Ecto neural progenitor cell (in vitro differentiated cells): ENCODE results near the gene ATXN7.

Experiments used
- DNase-seq: peaks from one replicate; pipeline ENCODE4 v3.0.0-alpha.2; 2018; ENCODE audit warnings: low spot score

ATXN7 gene

DNA sequence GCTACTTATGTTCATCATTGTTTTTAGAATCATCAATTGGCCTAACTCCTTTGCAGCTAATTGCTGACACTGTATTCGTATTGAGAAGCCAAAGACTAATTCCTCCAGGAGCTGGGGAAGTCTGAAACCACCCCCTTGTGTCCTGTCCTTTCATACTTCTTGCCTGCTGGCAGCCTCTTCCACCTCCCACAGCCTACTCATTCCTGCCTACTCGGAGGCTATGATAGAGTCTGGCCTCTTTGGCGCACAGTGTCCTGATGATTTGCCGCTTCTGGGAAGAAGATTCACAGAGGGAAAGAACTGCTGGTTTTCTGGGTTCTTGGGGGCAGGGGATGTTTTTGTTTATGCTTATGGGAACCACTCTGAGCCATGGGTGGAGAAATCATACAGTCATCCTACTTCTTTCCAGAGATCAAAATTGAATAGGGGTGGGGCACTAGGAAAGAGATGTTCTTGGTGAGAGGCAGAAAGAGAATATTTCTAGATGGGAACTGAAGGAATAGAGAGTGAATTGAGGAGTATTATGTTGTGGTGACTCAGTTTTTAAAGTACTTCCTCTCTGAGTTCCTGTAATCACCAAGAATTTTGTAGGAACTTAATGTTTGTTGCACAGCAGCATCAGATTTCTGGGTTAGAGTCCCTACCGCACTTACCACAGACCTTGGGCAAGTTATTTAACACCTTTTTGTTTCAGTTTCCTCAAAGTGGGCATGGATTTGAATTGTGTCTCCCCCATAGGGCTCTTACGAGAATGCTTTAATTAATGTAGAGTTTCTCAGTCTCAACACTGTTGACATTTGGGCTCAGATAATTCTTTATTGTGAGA, 70.6 kb downstream of the ATXN7 start:
- DNase-seq: no peak

DNA sequence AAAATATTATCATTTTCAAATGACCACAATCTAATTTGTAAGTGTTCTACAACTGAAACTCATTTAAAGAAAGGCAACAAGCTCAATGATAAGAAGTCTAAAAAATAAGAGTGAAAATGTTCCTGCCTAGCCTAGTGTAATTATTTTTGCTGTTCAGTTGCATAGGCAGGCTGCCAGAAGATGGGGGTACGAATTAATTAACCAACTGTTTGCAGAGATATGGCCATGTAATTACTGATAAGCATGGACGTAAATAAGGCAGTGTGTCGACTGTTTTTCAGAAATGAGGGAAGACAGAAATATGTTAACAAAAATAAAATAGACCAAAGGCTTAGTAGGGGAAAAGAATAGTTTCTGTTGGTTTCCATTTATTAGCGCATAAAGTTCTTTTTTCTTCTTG, 73.3 kb downstream of the ATXN7 start:
- no peak for DNase-seq

DNA sequence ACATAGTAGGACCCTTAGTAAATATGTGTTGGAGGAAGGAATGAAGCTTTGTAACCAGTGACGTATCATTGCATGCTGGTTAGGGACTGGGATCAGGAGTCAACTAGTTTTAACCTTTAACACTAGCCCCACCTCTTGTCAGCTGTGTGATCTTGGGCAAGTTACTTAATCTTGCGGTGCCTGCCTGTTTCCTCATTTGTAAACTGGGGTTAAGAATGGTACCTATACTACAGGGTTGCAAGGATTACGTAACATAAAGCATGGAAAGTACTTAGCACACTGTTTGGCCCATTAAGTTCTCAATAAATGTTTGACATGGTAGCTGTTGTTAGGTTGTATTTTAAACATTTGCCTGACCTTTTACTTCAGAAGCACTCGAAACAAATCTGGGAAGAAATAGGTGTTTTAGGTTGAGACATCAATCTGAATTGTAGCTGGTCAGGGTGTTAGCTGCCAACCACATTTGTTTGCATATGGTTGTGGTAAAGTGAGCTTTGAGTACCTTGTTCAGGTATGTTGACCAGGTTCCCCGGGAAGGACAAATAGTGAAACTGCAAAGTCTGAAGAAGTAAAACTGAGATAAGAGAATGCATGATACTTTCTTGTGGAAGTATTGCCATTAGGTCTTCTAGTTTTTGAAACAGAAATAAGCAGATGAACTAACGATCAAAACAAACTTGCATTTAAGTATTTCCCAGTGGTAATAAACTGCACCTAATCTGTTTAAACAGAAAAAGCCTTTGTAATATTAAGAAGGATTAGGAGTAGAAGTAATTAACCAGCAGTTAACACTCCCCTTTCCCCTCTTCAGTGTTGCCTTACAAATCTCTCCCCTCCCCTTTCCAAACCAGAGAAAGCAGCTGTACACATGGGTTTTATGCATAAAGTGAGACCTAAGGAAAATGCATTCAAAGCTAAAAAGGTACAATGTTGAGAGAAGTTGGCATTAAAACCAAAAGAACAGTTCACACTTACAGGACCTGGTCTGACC, 74.3 kb downstream of the ATXN7 start:
- no peak for DNase-seq

DNA sequence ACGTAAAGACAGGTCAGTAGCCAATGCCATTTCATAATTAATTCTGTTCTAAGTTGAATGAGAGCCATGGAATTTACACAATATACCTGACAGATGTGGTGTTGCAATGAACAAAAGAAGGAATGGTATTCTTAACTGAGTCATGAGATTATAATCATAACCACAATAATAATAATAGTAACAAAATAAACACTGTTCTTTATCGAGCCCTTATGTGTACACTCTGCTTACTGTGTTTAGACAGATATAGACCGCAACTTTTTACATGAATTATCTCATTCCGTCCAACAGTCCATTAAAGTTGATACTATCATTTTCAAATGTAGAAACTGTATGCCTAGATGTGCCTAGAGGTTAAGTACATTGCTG, 76.7 kb downstream of the ATXN7 start:
- no peak for DNase-seq

DNA sequence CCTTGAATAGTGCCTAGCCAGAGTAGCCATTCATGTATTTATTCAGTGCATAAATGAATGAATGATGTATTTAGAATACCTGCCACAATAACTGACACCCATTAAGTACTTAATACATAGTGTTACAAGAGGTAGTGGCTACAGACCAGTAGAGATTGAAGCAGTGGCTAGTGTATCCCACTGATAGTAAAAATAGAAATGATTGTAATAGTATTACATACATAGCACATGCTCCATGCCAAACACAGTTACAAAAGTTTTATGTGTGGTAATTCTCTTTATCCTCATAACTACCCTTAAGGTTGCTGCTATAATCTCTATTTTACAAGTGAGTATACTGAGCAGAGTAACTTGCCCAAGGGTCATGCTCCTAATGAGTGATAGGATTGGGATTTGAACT, 78.9 kb downstream of the ATXN7 start:
- no peak for DNase-seq

DNA sequence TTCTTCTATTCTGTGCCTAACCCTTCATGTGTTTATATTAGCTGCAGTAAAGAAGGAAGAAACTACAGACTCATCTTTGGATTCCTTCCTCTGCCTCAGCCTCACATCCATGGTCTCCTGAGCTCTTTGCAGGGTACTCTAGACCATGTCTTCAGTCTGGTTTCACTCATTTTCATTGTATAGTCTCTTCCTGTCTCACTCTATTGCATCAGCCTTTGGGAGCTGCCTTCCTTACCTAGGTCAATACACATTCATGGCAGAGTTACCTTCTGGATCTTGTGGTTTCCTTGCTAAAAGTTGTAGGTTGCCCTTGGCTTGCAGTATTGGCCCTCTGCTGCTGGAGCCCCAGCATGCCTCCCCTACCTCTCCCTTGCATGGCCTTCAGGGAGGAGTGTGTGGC, 80.0 kb downstream of the ATXN7 start:
- no peak for DNase-seq

DNA sequence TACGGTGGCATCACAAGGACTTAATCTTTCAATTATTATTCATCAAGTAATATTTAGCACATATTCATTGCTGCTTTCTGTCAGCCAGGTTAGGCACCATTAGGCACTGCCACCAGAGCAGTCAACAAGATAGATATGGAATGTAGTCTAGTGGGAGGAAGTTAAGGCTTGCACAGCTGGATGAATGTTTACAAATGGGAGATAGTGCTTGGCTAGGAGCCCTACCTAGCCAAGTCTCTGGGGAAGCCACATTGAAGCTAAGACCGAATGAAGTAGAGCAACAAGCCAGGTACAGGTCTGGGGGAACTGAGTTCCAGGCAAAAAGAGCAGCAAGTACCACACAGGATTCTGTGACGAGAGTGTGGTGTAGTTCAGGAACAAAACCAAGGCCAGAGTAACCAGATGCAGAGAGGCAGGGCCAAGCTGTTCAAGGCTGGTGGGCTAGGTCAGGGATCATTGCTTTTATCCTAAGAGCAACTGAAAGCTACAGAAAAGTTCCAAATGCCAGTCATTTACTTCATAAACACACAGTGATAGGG, 82.0 kb downstream of the ATXN7 start:
- no peak for DNase-seq

DNA sequence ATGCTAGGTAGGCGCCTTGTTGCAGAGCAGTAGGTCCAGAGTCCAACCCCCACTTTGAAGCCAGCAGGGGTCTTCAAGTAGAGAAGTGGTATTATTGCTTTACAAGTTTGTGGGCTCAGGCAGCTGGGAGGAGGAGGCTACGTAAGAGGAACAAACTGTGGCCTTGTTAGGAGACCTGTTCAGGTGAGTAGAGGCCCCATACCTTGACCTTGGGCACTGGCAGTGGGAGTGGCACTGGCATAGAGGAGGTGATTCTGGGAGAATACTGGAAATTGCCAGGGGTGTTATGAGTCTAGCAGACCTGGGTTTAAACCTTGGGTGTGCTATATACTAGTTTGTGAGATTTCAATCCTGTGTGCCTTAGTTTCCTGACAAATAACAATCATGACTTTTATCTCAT, 83.1 kb downstream of the ATXN7 start:
- DNase-seq: no peak

DNA sequence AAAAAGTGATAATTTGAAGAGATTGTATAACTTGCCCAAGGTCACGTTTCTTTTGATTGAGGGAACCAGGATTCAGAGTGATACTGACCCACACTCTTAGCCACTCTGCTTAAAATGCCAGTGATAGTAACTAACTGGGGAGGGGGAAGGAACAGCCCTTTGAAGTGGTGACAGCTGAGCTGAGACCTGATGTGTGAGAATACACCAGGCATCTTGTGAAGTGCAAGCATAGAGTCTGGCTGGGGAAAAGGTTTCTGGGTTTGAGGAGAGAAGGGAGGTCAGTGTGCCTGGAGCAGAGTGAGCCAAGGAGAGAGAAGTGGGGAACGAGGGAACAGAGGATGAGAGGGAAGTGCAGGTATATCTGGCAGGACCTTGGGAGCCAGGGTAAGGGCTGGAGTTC, 83.9 kb downstream of the ATXN7 start:
- DNase-seq: no peak

DNA sequence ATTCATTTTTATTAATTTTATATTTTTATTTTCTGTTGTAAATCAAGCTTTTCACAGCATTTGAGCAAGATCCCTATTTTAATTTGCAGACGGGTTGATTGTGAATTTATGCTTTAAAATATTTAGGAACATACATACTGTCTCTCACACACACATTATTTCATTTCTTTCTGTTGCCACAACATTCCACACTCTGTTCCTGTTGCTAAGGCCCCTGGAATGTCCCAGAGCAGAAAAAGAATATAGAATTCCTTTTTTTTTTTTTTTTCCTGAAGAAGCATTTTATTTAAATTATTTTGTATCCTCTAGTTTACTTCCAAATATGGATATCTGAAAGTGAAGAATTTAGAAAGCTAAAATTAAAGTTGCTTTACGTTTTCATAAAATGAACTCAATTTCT, 85.3 kb downstream of the ATXN7 start:
- DNase-seq: no peak

DNA sequence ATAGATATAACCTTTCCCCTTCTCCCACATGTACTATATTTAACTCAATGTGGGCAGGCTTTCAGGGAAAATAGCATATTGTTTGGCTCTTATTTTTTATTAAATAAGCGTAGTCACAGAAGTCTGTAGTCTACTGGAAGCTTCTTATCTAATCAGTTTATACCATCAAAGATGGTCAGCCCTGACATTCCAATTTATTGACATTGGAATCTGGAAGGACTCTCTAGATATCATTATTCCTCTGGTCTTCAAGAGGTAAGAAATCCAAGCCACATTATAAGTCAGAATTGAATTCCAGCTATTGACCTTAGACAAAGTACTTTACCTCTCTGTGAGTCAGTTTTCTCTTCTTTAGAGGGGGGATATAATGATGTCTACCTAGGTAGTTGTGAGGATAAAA, 87.0 kb downstream of the ATXN7 start:
- DNase-seq: no peak

DNA sequence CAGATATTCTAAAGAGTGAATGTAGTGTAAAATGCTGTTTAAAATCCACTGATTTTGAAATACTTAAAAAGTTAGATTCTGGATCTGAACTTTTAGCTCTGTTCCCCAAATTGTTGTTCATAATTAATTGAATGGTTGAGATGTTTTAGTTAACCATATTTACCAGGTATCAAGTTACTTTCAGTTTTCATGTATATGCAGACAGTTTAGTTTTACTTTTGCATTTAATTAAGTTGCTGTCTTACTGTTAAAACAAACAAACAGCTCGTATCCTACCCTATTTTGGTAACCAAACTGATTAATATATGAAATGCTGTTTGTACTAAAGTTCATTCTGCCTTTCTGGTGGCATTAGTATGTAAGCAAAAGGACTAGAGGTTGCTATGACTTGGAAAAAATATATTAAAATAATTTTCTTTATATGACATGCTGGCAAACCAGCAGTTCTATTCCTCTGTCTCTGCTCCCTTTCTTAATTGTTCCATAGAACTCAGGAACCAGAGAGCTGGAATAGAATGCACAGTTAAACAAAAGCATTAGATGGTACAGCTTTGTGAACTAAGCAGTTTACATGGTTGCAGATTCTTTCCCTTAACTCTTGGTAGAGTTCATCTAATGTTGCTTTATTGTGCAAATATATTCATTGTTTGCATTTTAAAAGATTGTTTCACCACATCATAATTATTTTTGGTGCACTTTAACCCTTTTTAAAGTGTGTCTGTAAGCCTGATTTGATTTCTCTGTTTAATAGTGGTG, 88.0 kb downstream of the ATXN7 start:
- DNase-seq: no peak

DNA sequence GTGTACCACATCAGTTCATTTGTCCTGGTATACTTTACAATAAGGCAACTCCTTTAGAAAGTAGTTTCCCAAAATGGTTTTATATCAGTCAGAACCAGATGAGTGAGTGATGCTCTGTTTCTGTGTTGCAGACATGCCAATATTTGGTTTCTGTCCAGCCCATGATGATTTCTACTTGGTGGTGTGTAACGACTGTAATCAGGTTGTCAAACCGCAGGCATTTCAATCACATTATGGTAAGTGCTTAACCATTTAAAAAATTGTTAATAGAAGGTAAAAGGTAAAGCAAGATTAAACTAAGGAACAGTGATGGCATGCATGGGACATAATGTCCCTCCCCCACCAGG, 88.6 kb downstream of the ATXN7 start:
- DNase-seq: no peak

DNA sequence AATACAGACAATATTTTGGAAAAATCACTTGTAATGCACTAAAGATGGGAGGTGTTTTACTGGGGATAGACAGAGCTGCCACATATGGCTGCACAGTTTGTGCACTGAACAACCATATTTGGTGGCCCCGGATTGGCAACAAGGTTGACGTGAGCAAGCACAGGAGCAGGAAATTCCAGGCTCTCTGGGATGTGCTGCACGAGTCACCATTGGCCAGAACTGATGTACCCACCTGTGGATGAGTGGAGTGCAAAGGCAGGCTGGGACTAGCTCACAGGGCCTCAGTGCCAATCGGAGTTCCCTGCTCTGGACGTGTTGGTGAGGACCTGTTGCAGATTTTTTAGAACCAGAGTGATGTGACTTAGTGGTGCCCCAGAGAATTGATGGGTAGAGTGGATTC, 90.5 kb downstream of the ATXN7 start:
- no peak for DNase-seq

DNA sequence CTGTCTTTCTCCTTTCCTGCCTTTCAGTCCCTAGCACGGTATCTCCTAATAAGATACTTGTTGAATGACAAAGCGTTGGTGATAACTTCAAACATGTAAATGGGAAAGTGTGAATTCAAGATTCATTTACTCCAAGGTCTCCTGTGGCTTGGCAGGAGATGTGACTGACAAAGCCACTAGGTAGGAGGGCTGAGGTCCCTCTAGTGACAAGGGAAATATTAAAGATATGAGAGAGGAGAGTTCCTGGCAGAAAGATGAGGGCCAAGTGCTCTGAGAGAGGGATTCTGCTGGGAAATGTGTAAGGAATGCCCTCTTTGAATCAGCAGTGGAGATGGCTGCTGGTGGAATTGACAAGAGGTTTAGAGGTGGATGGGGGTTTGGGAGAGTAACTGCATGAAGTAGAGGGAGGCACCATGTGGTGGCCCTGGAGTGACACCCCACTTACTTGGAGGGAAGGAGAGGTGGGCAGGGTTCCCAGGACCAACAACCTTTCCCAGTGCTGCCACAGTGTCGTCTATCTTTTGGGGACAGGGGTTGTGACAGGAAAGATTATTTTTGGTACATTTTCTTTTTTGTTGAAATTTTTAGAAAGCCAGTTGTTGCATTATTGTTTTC, 91.5 kb downstream of the ATXN7 start:
- DNase-seq: no peak

DNA sequence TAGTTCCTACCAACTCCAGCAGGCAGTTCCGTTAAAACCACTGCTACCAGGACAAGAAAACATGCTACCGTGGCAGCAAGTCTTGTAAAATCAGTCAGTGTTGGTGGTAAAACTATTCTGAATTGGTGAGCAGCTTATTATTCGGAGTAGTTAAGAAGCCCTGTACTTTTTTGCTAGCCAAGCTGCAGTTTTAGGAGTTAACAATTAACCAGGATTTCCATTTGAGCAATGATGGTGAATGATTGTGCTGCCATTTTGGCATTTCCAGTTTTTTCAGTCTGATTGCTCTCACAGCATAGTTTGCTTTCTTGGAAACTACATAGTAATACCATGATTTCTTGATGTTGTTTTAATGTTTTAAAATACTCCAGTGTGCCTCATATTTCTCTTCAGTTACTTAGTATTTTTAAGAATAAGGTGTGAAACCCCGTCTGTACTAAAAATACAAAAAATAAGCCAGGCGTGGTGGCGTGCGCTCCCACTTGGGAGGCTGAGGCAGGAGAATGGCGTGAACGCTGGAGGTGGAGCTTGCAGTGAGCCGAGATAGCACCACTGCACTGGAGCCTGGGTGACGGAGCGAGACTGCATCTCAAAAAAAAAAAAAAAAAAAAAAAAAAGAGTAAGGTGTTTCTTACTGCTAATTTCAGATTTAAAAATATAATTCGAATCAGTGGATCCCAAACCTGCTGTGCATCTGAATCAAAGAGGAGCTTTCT, 92.3 kb downstream of the ATXN7 start:
- no peak for DNase-seq

DNA sequence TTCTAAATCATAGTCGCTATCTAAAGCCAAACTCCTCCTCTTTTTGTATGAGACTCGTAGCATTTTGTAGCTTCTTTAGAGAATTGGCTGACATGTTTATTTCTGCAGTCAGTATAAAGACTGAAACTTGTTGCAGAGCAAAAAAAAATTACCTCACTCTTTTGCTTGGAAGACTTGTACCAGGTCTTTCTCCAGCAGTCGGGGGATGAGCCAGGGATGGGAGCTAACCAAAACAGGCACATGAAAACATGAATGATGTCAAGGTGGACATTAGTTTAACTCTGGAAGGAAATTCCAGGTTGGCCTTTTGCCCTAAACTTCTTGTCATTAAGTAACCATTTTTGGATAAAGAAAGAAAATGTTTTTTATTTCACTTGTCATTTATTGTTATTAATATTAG, 95.5 kb downstream of the ATXN7 start:
- DNase-seq: no peak

DNA sequence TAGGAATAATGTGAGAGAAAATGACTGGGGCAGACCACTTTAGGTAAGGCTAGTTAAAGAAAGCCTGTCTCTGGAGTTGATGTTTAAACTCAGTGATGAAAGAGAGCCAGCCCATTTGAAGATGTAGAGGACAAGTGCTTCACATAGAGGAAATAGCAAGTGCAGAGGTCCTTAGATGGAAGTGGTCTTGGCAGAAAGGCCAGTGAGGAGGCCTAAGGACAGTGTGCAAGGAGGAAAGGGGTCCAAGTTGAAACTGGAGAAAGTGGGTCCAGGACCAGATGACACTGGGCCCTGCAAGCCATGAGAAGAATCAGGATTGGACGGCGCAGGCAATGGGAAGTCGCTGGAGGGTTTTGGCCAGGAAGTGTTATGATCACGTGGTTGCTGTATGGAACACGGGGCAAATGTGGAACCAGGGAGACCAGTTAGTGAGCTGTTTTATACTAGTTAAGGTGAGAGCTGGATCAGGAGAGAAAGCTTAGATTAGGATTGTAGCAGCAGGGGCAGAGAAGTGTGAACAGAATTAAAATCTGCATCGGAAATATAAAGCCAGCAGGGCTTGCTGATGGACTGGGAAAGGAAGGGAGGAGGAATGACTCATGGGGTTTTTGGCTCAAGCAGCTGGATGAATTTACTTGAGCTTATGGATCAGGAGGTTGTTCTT, 96.5 kb downstream of the ATXN7 start:
- DNase-seq: no peak

DNA sequence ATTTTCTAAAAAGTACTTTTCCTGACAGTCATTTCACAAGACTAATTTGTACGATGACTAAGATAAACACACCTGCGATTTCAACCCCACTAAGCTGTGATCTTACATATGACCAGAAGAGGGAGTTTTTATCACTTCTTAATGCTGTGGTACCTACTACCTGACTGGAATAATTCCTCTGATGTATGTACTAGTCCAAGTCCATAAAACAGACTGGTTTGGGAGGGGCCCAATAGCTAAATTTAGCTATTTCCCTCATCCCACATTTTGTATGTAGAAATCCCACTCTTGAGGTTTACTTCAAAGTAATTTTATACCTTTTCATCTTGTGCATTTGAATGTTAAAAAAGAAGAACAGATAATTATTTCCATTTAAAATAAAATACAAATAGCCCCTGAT, 98.2 kb downstream of the ATXN7 start:
- no peak for DNase-seq

DNA sequence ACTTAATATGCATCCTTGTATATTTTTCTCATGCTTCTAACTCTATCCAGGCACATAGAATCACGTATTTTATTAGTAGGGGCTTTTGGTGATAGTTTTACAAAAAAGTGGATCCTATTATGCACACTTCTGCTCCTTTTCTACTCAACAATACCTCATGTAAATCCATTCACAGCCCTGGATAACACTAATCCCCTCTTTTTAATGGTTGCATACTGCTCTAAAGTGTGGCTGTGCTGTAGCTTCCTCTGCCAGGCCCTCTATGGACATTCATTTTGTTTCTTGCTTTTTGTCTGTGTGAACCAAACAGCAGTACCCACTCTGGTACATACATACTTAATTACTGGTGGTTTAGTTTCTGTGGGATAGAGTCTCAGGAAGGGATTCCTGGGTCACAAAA, 99.8 kb downstream of the ATXN7 start:
- DNase-seq: no peak
